Activated CD4-positive, alpha-beta T cell treated with anti-CD3 and anti-CD28 coated beads, Interleukin-2, amount 10 ng/mL, durations not matched to agents 24 days and 14 days (primary cell): ENCODE data around the gene ARL13B. TPM values are rescaled to one million over a fixed set of nuclear protein-coding genes. Genes with fewer than 3 reads are reported as not detected.

Experiments
- DNase-seq: peaks from one replicate; pipeline ENCODE4 v3.0.0; 2022
- H3K27ac Mint-ChIP-seq: one replicate; pipeline ENCODE4 v1.8.0; 2022; ENCODE audit warnings: mild to moderate bottlenecking, mixed read lengths
- H3K27me3 Mint-ChIP-seq: one replicate; pipeline ENCODE4 v1.8.0; 2022; ENCODE audit warnings: mixed read lengths
- H3K36me3 Mint-ChIP-seq: one replicate; pipeline ENCODE4 v1.8.0; 2022; ENCODE audit warnings: low read depth, mild to moderate bottlenecking, mixed read lengths
- H3K4me1 Mint-ChIP-seq: one replicate; pipeline ENCODE4 v1.8.0; 2021; ENCODE audit warnings: mixed read lengths
- H3K4me3 Mint-ChIP-seq: one replicate; pipeline ENCODE4 v1.8.0; 2022; ENCODE audit warnings: mild to moderate bottlenecking, moderate library complexity, mixed read lengths
- H3K9me3 Mint-ChIP-seq: one replicate; pipeline ENCODE4 v1.8.0; 2021; ENCODE audit warnings: mixed read lengths
- intact Hi-C: fragments of 100-400 bp; cut with micrococcal nuclease; formaldehyde crosslinking; loops from one replicate; pipeline ENCODE4 v1.15.1; 2023
- total RNA-seq: library from RNA; stranded (reverse); gene quantifications from 2 replicates; pipeline ENCODE4 v1.2.3, GENCODE V29; 2022

ARL13B gene
- total RNA-seq, 1 donor from 2014 or later: 12.2 TPM

DNA sequence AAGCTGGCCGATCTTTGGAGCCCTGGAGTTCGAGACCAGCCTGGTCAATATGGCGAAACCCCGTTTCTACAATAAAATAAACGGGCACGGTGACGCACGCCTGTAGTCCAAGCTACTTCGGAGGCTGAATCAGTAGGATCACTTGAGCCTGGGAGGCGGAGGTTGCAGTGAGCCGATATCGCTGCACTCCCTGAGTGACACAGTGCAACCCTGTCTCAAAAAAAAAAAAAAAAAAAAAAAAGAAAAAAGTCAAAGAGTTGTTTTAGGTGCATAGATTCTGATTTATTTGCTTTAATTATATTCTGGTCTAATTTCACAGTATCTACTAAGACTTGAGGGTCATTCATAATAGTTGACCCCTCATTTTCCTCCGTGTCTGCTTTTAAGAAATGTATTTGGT, 1.7 kb downstream of the ARL13B start:
- peaks cover 19% of the 10 kb centered on the region for H3K4me1 Mint-ChIP-seq
- no peaks in the 10 kb centered on the region for H3K27me3 Mint-ChIP-seq
- H3K36me3 Mint-ChIP-seq: no peaks in the 10 kb centered on the region
- H3K4me3 Mint-ChIP-seq: peak overlapping the region; percentile 2
- DNase-seq: no peak
- no peaks in the 10 kb centered on the region for H3K9me3 Mint-ChIP-seq
- intact Hi-C loops: loop anchor here (2.0 kb wide), 1 partner anchor 21 kb away; no protein-coding TSS in a partner anchor
- H3K27ac Mint-ChIP-seq: no peak overlapping the region

DNA sequence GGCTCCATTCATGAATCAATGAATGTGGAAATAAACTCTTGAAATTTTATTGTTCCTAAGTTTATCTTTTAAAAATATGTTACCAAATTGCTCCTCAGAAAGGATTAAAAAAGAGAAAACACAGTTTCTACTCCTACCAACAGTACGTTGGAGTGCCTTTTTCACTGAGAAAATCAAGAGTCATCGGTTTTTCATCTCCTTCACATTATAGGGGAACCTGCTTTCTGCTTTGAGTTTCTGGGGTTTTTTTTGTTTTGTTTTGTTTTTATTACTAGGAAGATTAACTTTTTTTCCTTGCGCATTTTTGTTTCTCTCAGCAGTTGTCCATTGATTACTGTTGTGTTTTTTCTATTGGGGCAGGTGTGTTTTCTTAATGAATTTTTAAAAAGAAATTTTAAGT, 3.5 kb downstream of the ARL13B start:
- Mint-ChIP-seq H3K4me1 (peaks cover 16% of the 10 kb centered on the region), H3K4me3 (no peak overlapping the region), H3K36me3 (no peaks in the 10 kb centered on the region), H3K9me3 (no peaks in the 10 kb centered on the region), H3K27me3 (no peaks in the 10 kb centered on the region), H3K27ac (no peak overlapping the region)
- intact Hi-C loops: loop anchor here (2.0 kb wide), 1 partner anchor 19 kb away; no protein-coding TSS in a partner anchor
- DNase-seq: no peak

DNA sequence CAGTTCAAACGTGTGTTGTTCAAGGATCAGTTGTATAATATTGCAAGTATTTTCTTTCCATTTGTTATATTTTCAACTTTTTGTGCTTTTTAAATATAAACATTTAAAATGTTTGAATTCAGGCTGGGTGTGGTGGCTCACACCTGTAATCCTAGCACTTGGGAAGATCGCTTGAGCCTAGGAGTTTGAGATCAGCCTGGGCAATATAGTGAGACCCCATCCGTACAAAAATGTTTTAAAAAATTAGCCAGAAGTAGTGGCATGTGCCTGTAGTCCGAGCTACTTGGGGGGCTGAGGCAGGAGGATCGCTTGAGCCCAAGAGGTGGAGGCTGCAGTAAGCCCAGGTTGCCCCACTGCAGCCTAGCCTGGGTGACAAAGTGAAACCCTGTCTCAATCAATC, 4.7 kb downstream of the ARL13B start:
- no peak overlapping the region for H3K4me3 Mint-ChIP-seq
- DNase-seq: no peak
- intact Hi-C loops: no loop called here
- no peaks in the 10 kb centered on the region for H3K36me3 Mint-ChIP-seq
- H3K4me1 Mint-ChIP-seq: peaks cover 13% of the 10 kb centered on the region
- no peaks in the 10 kb centered on the region for H3K9me3 Mint-ChIP-seq
- no peak overlapping the region for H3K27ac Mint-ChIP-seq
- no peaks in the 10 kb centered on the region for H3K27me3 Mint-ChIP-seq

DNA sequence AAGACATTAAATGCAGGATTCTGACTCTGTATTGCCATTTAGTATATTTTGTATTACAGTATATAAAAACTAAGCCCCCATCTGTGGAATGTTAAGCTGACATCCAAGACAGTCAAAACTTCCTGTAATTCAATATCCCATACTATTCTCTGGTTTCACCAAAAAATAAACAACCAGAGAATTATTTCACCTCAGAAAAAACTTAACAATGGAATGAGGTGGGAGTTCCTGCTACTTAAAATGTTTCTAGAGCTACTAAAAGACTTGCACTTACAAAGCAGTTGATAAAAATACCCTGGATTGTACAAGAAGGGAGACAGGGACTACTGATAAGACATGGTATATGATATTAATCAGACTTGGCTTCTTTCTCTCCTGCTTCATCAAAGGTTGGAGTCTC, 8.3 kb downstream of the ARL13B start:
- Mint-ChIP-seq H3K9me3 (no peaks in the 10 kb centered on the region), H3K4me3 (no peak overlapping the region), H3K27ac (no peak overlapping the region), H3K27me3 (no peaks in the 10 kb centered on the region), H3K36me3 (no peaks in the 10 kb centered on the region), H3K4me1 (peaks cover 2% of the 10 kb centered on the region)
- intact Hi-C loops: no loop called here
- DNase-seq: no peak

DNA sequence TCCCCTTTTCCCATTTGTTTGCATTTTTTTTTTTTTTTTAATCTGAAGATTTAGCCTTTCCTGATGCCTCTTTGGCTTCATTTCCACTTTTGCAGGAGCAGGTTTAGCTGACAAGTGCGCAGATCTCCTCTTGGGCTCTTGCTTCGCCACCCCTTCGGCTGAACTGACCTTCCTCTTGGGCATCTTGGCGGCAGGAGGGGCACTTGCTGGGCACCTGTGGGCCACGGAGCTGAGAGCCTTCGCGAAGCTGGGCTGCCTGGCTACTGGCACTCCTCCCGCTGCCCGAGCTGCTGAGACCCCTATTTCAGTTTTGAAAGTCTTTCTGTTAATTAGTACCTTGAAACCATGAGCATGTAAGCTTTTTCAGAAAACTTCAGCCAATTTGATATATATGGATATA, 8.8 kb downstream of the ARL13B start:
- intact Hi-C loops: no loop called here
- Mint-ChIP-seq H3K9me3 (no peaks in the 10 kb centered on the region), H3K27me3 (no peaks in the 10 kb centered on the region), H3K4me3 (no peak overlapping the region), H3K27ac (no peak overlapping the region), H3K4me1 (peaks cover 2% of the 10 kb centered on the region), H3K36me3 (no peaks in the 10 kb centered on the region)
- DNase-seq: no peak

DNA sequence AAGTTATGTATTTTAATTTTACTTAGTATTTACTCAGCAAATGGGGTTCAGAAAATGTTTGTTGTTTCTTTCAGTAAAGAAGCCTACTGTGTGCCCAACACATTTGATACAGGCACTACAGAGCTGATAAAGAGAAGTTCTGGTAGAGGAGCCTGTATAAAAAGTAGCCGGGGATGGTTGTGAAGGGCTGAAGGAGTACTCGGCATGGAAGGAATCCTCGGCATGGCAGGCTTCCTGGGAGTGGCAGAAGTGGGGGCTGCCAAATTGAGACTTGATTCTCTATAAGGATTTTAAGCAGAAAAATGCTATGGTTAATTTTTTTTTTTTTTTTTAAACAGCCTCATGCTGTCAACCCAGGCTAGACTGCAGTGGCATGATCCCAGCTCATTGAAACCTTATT, 9.3 kb downstream of the ARL13B start:
- H3K27ac Mint-ChIP-seq: no peak overlapping the region
- no peaks in the 10 kb centered on the region for H3K27me3 Mint-ChIP-seq
- no peak overlapping the region for H3K4me3 Mint-ChIP-seq
- H3K4me1 Mint-ChIP-seq: peaks cover 7% of the 10 kb centered on the region
- no peaks in the 10 kb centered on the region for H3K9me3 Mint-ChIP-seq
- DNase-seq: no peak
- H3K36me3 Mint-ChIP-seq: no peaks in the 10 kb centered on the region
- intact Hi-C loops: no loop called here

DNA sequence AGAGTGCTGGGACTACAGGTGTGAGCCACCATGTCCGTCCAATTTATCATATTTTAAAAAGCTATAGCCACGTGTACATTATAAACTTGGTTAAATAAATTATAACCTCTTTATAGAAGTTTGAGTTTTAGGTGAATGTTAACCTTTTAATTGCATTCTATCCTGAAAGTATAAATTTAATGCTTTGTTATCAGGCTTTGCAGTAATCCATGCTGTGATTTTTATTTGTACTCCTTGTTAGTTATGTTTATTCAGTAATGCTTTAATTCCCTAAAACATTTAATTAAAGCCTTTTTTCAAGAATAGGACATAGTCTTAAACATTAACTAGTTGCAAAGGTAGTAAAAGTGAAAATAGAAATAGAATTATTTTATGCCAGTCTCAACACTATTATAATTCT, 11.7 kb downstream of the ARL13B start:
- Mint-ChIP-seq H3K27me3 (no peaks in the 10 kb centered on the region), H3K4me3 (no peak overlapping the region), H3K36me3 (no peaks in the 10 kb centered on the region), H3K9me3 (no peaks in the 10 kb centered on the region), H3K4me1 (peaks cover 7% of the 10 kb centered on the region), H3K27ac (no peak overlapping the region)
- intact Hi-C loops: no loop called here
- no peak for DNase-seq

DNA sequence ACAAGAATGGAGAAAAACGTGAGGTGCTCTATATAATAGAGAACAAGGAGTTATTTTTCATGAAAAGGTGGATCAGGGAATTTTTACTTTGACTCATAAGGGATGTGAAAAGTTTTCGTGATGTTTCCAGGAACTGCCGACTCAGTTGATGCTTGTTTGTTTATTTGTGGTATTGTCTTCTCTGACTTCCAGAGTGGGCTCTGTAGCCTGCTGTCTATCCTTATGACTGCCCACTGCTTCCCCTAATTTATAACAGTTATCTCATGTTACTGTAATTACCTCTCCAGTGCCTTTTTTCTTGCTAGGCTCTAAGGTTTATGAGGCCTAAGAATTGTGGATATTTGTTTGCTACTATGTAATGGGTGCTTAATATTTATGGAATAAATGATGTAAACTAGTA, 12.3 kb downstream of the ARL13B start:
- no peak for DNase-seq
- Mint-ChIP-seq H3K9me3 (no peaks in the 10 kb centered on the region), H3K4me1 (peaks cover 7% of the 10 kb centered on the region), H3K4me3 (no peak overlapping the region), H3K36me3 (peaks cover 1% of the 10 kb centered on the region), H3K27ac (no peak overlapping the region), H3K27me3 (no peaks in the 10 kb centered on the region)
- intact Hi-C loops: no loop called here

DNA sequence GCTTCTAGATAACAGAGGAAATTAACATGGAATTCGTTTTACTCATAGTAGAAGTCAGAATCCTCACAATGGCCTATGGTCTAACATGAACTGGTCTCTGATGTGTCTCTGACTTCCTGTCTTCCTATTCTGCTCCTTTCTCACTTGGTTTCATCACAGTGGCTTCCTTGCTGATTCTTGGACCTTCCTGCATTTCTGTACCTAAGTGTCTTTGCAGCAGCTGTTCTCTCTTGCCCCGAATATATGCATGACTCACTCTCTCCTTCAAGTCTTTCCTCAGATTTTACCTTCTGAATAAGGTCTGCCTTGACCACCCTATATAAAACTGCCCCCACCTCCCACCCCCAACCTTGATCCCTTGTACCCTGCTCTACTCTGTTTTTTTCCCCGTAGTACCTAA, 14.1 kb downstream of the ARL13B start:
- Mint-ChIP-seq H3K4me1 (peaks cover 7% of the 10 kb centered on the region), H3K9me3 (no peaks in the 10 kb centered on the region), H3K27ac (no peak overlapping the region), H3K36me3 (peaks cover 1% of the 10 kb centered on the region), H3K27me3 (no peaks in the 10 kb centered on the region), H3K4me3 (no peak overlapping the region)
- no peak for DNase-seq
- intact Hi-C loops: no loop called here

DNA sequence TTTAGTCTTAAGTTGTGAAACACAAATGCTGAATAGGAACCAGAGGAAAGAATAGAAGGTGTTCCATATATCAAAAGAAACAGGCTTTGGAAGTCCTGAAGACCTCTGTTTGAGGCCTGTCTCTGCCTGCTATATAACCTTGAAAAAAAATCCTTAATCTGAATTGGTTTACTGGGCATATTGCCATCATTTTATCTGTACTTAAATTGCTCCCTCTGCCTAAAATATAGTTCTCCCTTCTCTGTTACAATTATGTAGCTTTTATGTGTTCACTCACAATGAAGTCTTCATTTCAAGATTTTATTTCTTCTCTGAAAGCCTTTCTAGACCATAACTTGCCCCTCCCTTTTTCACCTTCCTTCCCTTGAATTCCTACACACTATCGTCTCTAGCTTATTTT, 21.2 kb downstream of the ARL13B start:
- Mint-ChIP-seq H3K36me3 (peaks cover 1% of the 10 kb centered on the region), H3K9me3 (no peaks in the 10 kb centered on the region), H3K4me3 (no peak overlapping the region), H3K27me3 (no peaks in the 10 kb centered on the region), H3K4me1 (peaks cover 7% of the 10 kb centered on the region), H3K27ac (no peak overlapping the region)
- intact Hi-C loops: no loop called here
- no peak for DNase-seq

DNA sequence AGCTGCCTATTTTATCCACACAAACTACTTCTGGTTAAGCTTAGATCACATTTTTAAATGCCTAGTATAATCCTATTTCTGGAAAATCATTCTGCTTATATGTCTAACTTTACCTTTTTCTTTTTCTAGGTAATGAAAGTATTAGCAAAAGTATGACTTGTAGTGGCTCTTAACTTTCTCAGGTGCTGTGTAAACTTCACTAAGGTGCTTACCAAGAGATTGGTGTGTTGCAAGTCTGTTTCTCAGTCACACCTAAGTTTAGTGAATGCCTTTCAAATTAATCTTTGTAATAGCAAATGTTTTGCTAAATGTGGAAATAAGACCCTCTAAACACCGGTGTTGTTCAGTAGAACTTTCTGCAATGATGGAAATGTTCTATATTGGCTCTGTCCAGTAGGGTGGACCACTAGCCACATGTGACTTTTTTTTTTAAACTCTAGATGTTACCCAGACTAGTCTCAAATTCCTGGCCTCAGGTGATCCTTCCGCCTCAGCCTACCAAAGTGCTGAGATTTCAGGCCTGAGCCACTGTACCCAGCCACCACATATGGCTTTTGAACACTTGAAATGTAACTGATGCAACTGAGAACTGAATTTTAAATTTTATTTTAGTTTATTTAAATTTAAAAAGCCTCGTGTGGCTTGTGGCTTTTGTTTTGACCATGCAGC, 22.0 kb downstream of the ARL13B start:
- Mint-ChIP-seq H3K36me3 (no peaks in the 10 kb centered on the region), H3K4me1 (peaks cover 9% of the 10 kb centered on the region), H3K9me3 (no peaks in the 10 kb centered on the region), H3K4me3 (no peak overlapping the region), H3K27me3 (no peaks in the 10 kb centered on the region), H3K27ac (no peak overlapping the region)
- intact Hi-C loops: loop anchor here (2.0 kb wide), 1 partner anchor 19 kb away; no protein-coding TSS in a partner anchor
- no peak for DNase-seq

DNA sequence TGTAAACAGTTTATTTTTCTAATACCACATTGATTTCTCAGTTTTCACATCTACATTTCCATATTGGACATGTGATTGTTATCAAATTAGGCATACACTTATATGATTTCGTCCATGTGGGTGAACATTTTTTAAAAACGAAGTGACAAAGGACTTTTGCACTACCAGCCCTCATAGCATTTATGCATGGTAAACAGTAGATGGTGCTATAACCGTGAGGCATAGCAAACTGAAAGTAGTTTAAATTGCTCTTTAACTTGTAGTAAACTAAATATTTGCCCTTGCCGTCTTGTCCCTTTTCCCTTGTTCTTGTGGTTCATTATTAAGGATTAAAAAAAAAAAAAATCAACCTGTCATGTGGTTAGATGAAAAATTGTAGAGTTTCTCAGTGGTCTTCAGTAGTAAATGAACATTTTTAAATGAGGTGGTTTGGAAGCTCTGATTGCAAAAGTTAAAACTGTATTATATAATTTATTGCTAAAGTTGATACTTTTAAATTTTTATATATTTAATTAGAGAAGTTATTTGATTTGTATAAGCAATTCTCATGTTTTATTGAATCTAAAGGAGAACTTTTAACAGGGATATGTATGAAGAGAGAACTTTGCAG, 24.5 kb downstream of the ARL13B start:
- intact Hi-C loops: loop anchor here (1.0 to 2.0 kb wide), 2 partner anchors 65 to 244 kb away; no protein-coding TSS in a partner anchor
- DNase-seq: peak; percentile 75
- peak overlapping the region; percentile 67 for H3K4me3 Mint-ChIP-seq

DNA sequence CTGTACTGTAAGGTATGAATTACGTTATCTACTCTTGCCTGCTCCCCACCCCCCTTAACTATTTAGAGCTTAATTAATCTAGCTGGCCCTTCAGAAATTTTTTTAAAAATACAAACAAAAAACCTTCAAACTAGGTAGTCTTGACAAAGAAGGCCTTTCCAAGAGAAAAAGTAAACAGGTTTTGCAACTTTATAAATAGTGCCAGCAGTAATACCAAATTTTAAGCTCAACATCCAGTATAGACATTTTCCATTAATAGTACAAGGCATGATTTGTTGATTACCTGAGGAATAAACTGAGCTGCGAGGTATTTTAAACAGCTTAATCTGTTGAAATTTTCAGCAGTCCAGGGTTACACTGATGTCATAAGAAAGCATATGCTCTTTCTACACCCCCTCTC, 28.3 kb downstream of the ARL13B start:
- H3K36me3 Mint-ChIP-seq: peaks cover 5% of the 10 kb centered on the region
- H3K27me3 Mint-ChIP-seq: no peaks in the 10 kb centered on the region
- H3K9me3 Mint-ChIP-seq: peaks cover 4% of the 10 kb centered on the region
- no peak for DNase-seq
- intact Hi-C loops: no loop called here
- peaks cover 38% of the 10 kb centered on the region for H3K4me1 Mint-ChIP-seq
- no peak overlapping the region for H3K27ac Mint-ChIP-seq
- no peak overlapping the region for H3K4me3 Mint-ChIP-seq

More for the DNA sequence above, 24.5 kb downstream of the ARL13B start:
- Mint-ChIP-seq H3K9me3 (no peaks in the 10 kb centered on the region), H3K4me1 (peaks cover 16% of the 10 kb centered on the region), H3K27ac (no peak overlapping the region), H3K27me3 (no peaks in the 10 kb centered on the region), H3K36me3 (peaks cover 2% of the 10 kb centered on the region)

DNA sequence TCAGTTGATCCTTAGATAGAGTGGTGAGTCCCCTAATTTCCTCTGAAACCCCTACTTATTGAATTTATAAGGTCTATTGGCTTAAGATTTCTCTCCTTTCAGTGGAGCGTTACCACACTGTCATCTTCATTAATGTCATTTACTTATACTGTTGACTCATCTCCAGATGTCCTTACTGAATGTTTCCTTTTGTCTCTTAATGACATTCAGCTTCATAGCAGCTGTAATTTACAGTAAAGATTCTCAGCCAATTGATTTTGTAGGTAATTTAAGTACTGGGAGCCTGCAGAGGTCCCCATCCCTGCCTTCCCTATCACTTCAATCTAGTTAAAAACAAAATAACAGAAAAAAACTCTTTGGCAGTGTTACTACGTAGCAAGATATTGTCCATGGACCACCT, 29.7 kb downstream of the ARL13B start:
- intact Hi-C loops: loop anchor here (2.0 kb wide), 2 partner anchors 33 to 37 kb away; partner anchors contain the start of gene PROS1
- H3K4me1 Mint-ChIP-seq: peaks cover 35% of the 10 kb centered on the region
- H3K9me3 Mint-ChIP-seq: peaks cover 6% of the 10 kb centered on the region
- H3K27me3 Mint-ChIP-seq: no peaks in the 10 kb centered on the region
- H3K27ac Mint-ChIP-seq: no peak overlapping the region
- DNase-seq: no peak
- no peak overlapping the region for H3K4me3 Mint-ChIP-seq
- peaks cover 6% of the 10 kb centered on the region for H3K36me3 Mint-ChIP-seq
